Rectal smooth muscle tissue (tissue), 1 donor: Measurements from ENCODE around the gene SERPINA1.
"Not testable (repeated sequence)": the region's sequence is repeated elsewhere in the genome, so short reads cannot be mapped to it uniquely, and the experiment has no call there.

ENCODE experiments used
- H3K27ac ChIP-seq: one replicate; pipeline ENCODE4 v1.7.0; 2013; ENCODE audit warnings: low read depth, low read length, inconsistent platforms
- H3K27me3 ChIP-seq: one replicate; pipeline ENCODE4 v1.7.0; 2013; ENCODE audit warnings: low read length; ENCODE audit not compliant: control insufficient read depth, insufficient read depth
- H3K36me3 ChIP-seq: one replicate; pipeline ENCODE4 v1.7.0; 2013; ENCODE audit warnings: low read length; ENCODE audit not compliant: control insufficient read depth, insufficient read depth
- H3K4me1 ChIP-seq: one replicate; pipeline ENCODE4 v1.7.0; 2013; ENCODE audit warnings: low read length; ENCODE audit not compliant: control insufficient read depth, insufficient read depth
- H3K4me3 ChIP-seq: one replicate; pipeline ENCODE4 v1.7.0; 2013; ENCODE audit warnings: low read length
- H3K9ac ChIP-seq: one replicate; pipeline ENCODE4 v1.7.0; 2013; ENCODE audit warnings: low read length

The SERPINA1 gene

GRCh38 chr14:94370524-94370910 lies 17.9 kb downstream of the SERPINA1 start:
- Histone ChIP-seq H3K4me1 (no peaks in the 10 kb centered on the region), H3K27me3 (no peaks in the 10 kb centered on the region), H3K36me3 (no peaks in the 10 kb centered on the region), H3K27ac (no peak overlapping the region), H3K4me3 (no peak overlapping the region), H3K9ac (no peak overlapping the region)

GRCh38 chr14:94369766-94370523 lies 18.5 kb downstream of the SERPINA1 start:
- H3K36me3 ChIP-seq, H3K4me3 ChIP-seq, H3K9ac ChIP-seq, H3K27me3 ChIP-seq, H3K4me1 ChIP-seq, H3K27ac ChIP-seq: not testable (repeated sequence)

GRCh38 chr14:94368956-94369355 lies 19.4 kb downstream of the SERPINA1 start:
- Histone ChIP-seq H3K9ac (no peak overlapping the region), H3K4me1 (no peaks in the 10 kb centered on the region), H3K27ac (no peak overlapping the region), H3K36me3 (no peaks in the 10 kb centered on the region), H3K4me3 (no peak overlapping the region), H3K27me3 (no peaks in the 10 kb centered on the region)

GRCh38 chr14:94368243-94368590 lies 20.2 kb downstream of the SERPINA1 start:
- no peaks in the 10 kb centered on the region for H3K36me3 ChIP-seq
- H3K27me3 ChIP-seq: no peaks in the 10 kb centered on the region
- no peak overlapping the region for H3K9ac ChIP-seq
- H3K4me3 ChIP-seq: no peak overlapping the region
- no peak overlapping the region for H3K27ac ChIP-seq
- H3K4me1 ChIP-seq: no peaks in the 10 kb centered on the region

- Histone ChIP-seq H3K27me3 (no peaks in the 10 kb centered on the region), H3K27ac (no peak overlapping the region), H3K4me3 (no peak overlapping the region), H3K4me1 (no peaks in the 10 kb centered on the region), H3K9ac (no peak overlapping the region), H3K36me3 (no peaks in the 10 kb centered on the region)
Observed at GRCh38 chr14:94367347-94368242, 20.8 kb downstream of the SERPINA1 start.

GRCh38 chr14:94366146-94366915 lies 22.1 kb downstream of the SERPINA1 start, which contains the start of gene SERPINA2:
SERPINA2 (minus strand) TSS chr14:94366698.
- no peak within 1 kb of the TSS for H3K9ac ChIP-seq
- no peaks in the 10 kb centered on the region for H3K4me1 ChIP-seq
- H3K36me3 ChIP-seq: no peaks in the 10 kb centered on the region
- no peak within 1 kb of the TSS for H3K27ac ChIP-seq
- H3K27me3 ChIP-seq: no peaks in the 10 kb centered on the region
- no peak within 1 kb of the TSS for H3K4me3 ChIP-seq

GRCh38 chr14:94365624-94366023 lies 22.8 kb downstream of the SERPINA1 start:
- Histone ChIP-seq H3K27ac (no peak overlapping the region), H3K4me1 (no peaks in the 10 kb centered on the region), H3K36me3 (no peaks in the 10 kb centered on the region), H3K4me3 (no peak overlapping the region), H3K27me3 (no peaks in the 10 kb centered on the region), H3K9ac (no peak overlapping the region)

GRCh38 chr14:94364964-94365363 lies 23.4 kb downstream of the SERPINA1 start:
- no peaks in the 10 kb centered on the region for H3K4me1 ChIP-seq
- no peak overlapping the region for H3K4me3 ChIP-seq
- H3K9ac ChIP-seq: no peak overlapping the region
- H3K27me3 ChIP-seq: no peaks in the 10 kb centered on the region
- no peak overlapping the region for H3K27ac ChIP-seq
- no peaks in the 10 kb centered on the region for H3K36me3 ChIP-seq

GRCh38 chr14:94364037-94364436 lies 24.4 kb downstream of the SERPINA1 start:
- H3K36me3 ChIP-seq: no peaks in the 10 kb centered on the region
- H3K4me3 ChIP-seq: no peak overlapping the region
- no peak overlapping the region for H3K9ac ChIP-seq
- H3K4me1 ChIP-seq: no peaks in the 10 kb centered on the region
- H3K27me3 ChIP-seq: no peaks in the 10 kb centered on the region
- no peak overlapping the region for H3K27ac ChIP-seq

- Histone ChIP-seq H3K27ac (no peak overlapping the region), H3K4me1 (no peaks in the 10 kb centered on the region), H3K27me3 (no peaks in the 10 kb centered on the region), H3K4me3 (no peak overlapping the region), H3K9ac (no peak overlapping the region), H3K36me3 (no peaks in the 10 kb centered on the region)
Observed at GRCh38 chr14:94363151-94363624, 25.2 kb downstream of the SERPINA1 start.

- no peak overlapping the region for H3K4me3 ChIP-seq
- no peak overlapping the region for H3K9ac ChIP-seq
- no peaks in the 10 kb centered on the region for H3K27me3 ChIP-seq
- no peak overlapping the region for H3K27ac ChIP-seq
- no peaks in the 10 kb centered on the region for H3K36me3 ChIP-seq
- H3K4me1 ChIP-seq: no peaks in the 10 kb centered on the region
Observed at GRCh38 chr14:94362614-94363133, 25.7 kb downstream of the SERPINA1 start.

GRCh38 chr14:94361682-94362081 lies 26.7 kb downstream of the SERPINA1 start:
- H3K27me3 ChIP-seq: no peaks in the 10 kb centered on the region
- no peaks in the 10 kb centered on the region for H3K36me3 ChIP-seq
- no peaks in the 10 kb centered on the region for H3K4me1 ChIP-seq
- H3K4me3 ChIP-seq: no peak overlapping the region
- H3K9ac ChIP-seq: no peak overlapping the region
- no peak overlapping the region for H3K27ac ChIP-seq
